Measurements from ENCODE around the gene RARB. TPM values are rescaled to one million over a fixed set of nuclear protein-coding genes. Genes with fewer than 3 reads are reported as not detected.
A peak's percentile ranks its signal among the peaks of the same experiment; 100 is the strongest.

RARB gene
- total and polyA plus RNA-seq, 9 of the 15 experiments (the other 6 are each of a cell fraction or from before 2014, with no cell fraction given) = 0.15 to 1.3 (median 0.27) TPM

- Histone ChIP-seq H3K9me1 (ENCODE audit: control insufficient read depth, insufficient read depth, low read length) (no peaks in the 10 kb centered on the region), H3K27me3 (ENCODE audit: control insufficient read depth in 2 of 2, insufficient read depth in 2 of 2, low read length in 2 of 2) (peaks cover 53 to 82% of the 10 kb centered on the region in 2 experiments), H3K4me3 (no peak overlapping the region), H3K79me2 (ENCODE audit: control insufficient read depth, insufficient read depth, low read length) (no peaks in the 10 kb centered on the region), H3K4me2 (ENCODE audit: insufficient read depth, low read length) (no peak overlapping the region), H3K9me3 (replicated peaks; ENCODE audit: control insufficient read depth, insufficient read depth, low read depth, low read length) (no peaks in the 10 kb centered on the region), H3K27ac (ENCODE audit: extremely low read depth, low read depth, low read length) (no peak overlapping the region), H3K9ac (ENCODE audit: insufficient read depth in 1 of 2, low read depth in 2 of 2, low read length in 2 of 2) (no peak overlapping the region), H3K36me3 (ENCODE audit: control insufficient read depth, insufficient read depth, low read length) (no peaks in the 10 kb centered on the region), H2AFZ (ENCODE audit: low read depth, low read length) (no peak overlapping the region), H3K4me1 (replicated peaks in 1 of 2; ENCODE audit: control insufficient read depth in 2 of 2, insufficient read depth in 2 of 2, low read length in 2 of 2) (peaks cover 0 to 3% of the 10 kb centered on the region in 2 experiments; a peak in 1 of 5 replicates), H4K20me1 (replicated peaks; ENCODE audit: control insufficient read depth, insufficient read depth, low read length) (0 out of 2 replicates have a peak, but pooled peaks cover 6% of the 10 kb centered on the region)
- intact Hi-C loops (cut with micrococcal nuclease) = no loop called here
- FAIRE-seq (no peak), ATAC-seq (no peak), DNase-seq (ENCODE audit: extremely low read depth in 1 of 4, low spot score in 3 of 4) (no peak)
- CTCF ChIA-PET (ENCODE audit: low intra/inter-chr PET ratio) = no interaction called here
- BruUV-seq (replicated peaks) = no TSS peak
- POLR2A ChIA-PET = no interaction called here
- in situ Hi-C loops (cut with MboI) = no loop called here
- 1% methylated on average over 3 of the region's 3 CpGs for WGBS (ENCODE audit: insufficient coverage, low coverage, missing lambda C conversion rate)
- peak; percentile 72 for TF ChIP-seq TBP (optimal IDR thresholded peaks at IDR 0.05; ENCODE audit: low read depth, low read length)
- TF ChIP-seq POLR3A (IDR thresholded peaks at IDR 0.05; ENCODE audit: borderline replicate concordance, extremely low read depth, insufficient read depth, insufficient read length) = peak; percentile 51
- no peak for TF ChIP-seq TOE1 (IDR thresholded peaks at IDR 0.05; ENCODE audit: borderline replicate concordance)
- TF ChIP-seq TOE1 (CRISPR knock-in tag; IDR thresholded peaks at IDR 0.05; ENCODE audit: borderline replicate concordance, low read depth) = no peak
Observed at GRCh38 chr3:25572336-25572735, 144.3 kb downstream of the RARB start.

GRCh38 chr3:25572919-25573385, 144.9 kb downstream of the RARB start:
- Histone ChIP-seq H2AFZ (ENCODE audit: low read depth, low read length) (no peak overlapping the region), H3K4me1 (replicated peaks in 1 of 2; ENCODE audit: control insufficient read depth in 2 of 2, insufficient read depth in 2 of 2, low read length in 2 of 2) (peaks cover 0 to 5% of the 10 kb centered on the region in 2 experiments; a peak in 1 of 5 replicates), H3K9me3 (replicated peaks; ENCODE audit: control insufficient read depth, insufficient read depth, low read depth, low read length) (no peaks in the 10 kb centered on the region), H3K79me2 (ENCODE audit: control insufficient read depth, insufficient read depth, low read length) (no peaks in the 10 kb centered on the region), H3K4me3 (no peak overlapping the region), H3K9me1 (ENCODE audit: control insufficient read depth, insufficient read depth, low read length) (no peaks in the 10 kb centered on the region), H3K27ac (ENCODE audit: extremely low read depth, low read depth, low read length) (no peak overlapping the region), H3K36me3 (ENCODE audit: control insufficient read depth, insufficient read depth, low read length) (no peaks in the 10 kb centered on the region), H3K27me3 (ENCODE audit: control insufficient read depth in 2 of 2, insufficient read depth in 2 of 2, low read length in 2 of 2) (peaks cover 53 to 82% of the 10 kb centered on the region in 2 experiments), H3K4me2 (ENCODE audit: insufficient read depth, low read length) (no peak overlapping the region), H4K20me1 (replicated peaks; ENCODE audit: control insufficient read depth, insufficient read depth, low read length) (0 out of 2 replicates have a peak, but pooled peaks cover 6% of the 10 kb centered on the region), H3K9ac (ENCODE audit: insufficient read depth in 1 of 2, low read depth in 2 of 2, low read length in 2 of 2) (no peak overlapping the region)
- in situ Hi-C loops (cut with MboI) = no loop called here
- POLR2A ChIA-PET = interaction anchor here (1.5 kb wide), 1 partner anchor 15 kb away, joined by 4 read pairs; no protein-coding TSS in a partner anchor
- no peak for FAIRE-seq
- ATAC-seq = no peak
- 5% methylated on average over 14 of the region's 14 CpGs for WGBS (ENCODE audit: insufficient coverage, low coverage, missing lambda C conversion rate)
- CTCF ChIA-PET (ENCODE audit: low intra/inter-chr PET ratio) = no interaction called here
- DNase-seq (ENCODE audit: extremely low read depth in 1 of 4, low spot score in 3 of 4) = no peak
- BruUV-seq (replicated peaks) = no TSS peak
- intact Hi-C loops (cut with micrococcal nuclease) = no loop called here
- TF ChIP-seq HNRNPK (IDR thresholded peaks at IDR 0.05; ENCODE audit: low read depth, low read length, poor library complexity, severe bottlenecking) (no peak), ZNF644 (tag; IDR thresholded peaks at IDR 0.05; ENCODE audit: low read depth) (no peak), NEUROD1 (IDR thresholded peaks at IDR 0.05; ENCODE audit: borderline replicate concordance, low read depth, low read length, partially characterized antibody) (no peak)

All from K562 (cell line).